ENCODE results near the gene SLC10A7. TPM values are rescaled to one million over a fixed set of nuclear protein-coding genes. Genes with fewer than 3 reads are reported as not detected.

Gene SLC10A7
- total RNA-seq, 1 donor from 2014 or later = 11.8 TPM

- H3K9me3 Mint-ChIP-seq (ENCODE audit: unreplicated experiment) = no peaks in the 10 kb centered on the region
- peaks cover 2% of the 10 kb centered on the region for H3K27me3 Mint-ChIP-seq (ENCODE audit: unreplicated experiment)
- no peak overlapping the region for H3K27ac Mint-ChIP-seq (ENCODE audit: unreplicated experiment)
- H3K4me3 Mint-ChIP-seq (ENCODE audit: unreplicated experiment) = no peak overlapping the region
- no peak for TF ChIP-seq CTCF (IDR thresholded peaks at IDR 0.05; ENCODE audit: unreplicated experiment)
- H3K4me1 Mint-ChIP-seq (ENCODE audit: unreplicated experiment) = peaks cover 12% of the 10 kb centered on the region
- no peaks in the 10 kb centered on the region for H3K36me3 Mint-ChIP-seq (ENCODE audit: low read depth, unreplicated experiment)
- no peak for DNase-seq (ENCODE audit: low spot score)
These were observed 266.3 kb downstream of the SLC10A7 start for GRCh38 chr4:146255463-146255862.

- H3K27me3 Mint-ChIP-seq (ENCODE audit: unreplicated experiment) = peaks cover 5% of the 10 kb centered on the region
- H3K36me3 Mint-ChIP-seq (ENCODE audit: low read depth, unreplicated experiment) = no peaks in the 10 kb centered on the region
- peaks cover 14% of the 10 kb centered on the region for H3K4me1 Mint-ChIP-seq (ENCODE audit: unreplicated experiment)
- DNase-seq (ENCODE audit: low spot score) = no peak
- no peaks in the 10 kb centered on the region for H3K9me3 Mint-ChIP-seq (ENCODE audit: unreplicated experiment)
- TF ChIP-seq CTCF (IDR thresholded peaks at IDR 0.05; ENCODE audit: unreplicated experiment) = no peak
- H3K4me3 Mint-ChIP-seq (ENCODE audit: unreplicated experiment) = no peak overlapping the region
- no peak overlapping the region for H3K27ac Mint-ChIP-seq (ENCODE audit: unreplicated experiment)
These were observed 268.6 kb downstream of the SLC10A7 start for GRCh38 chr4:146252969-146253611.

- H3K4me3 Mint-ChIP-seq (ENCODE audit: unreplicated experiment) = peak overlapping the region; percentile 12
- H3K36me3 Mint-ChIP-seq (ENCODE audit: low read depth, unreplicated experiment) = peaks cover 11% of the 10 kb centered on the region
- TF ChIP-seq CTCF (IDR thresholded peaks at IDR 0.05; ENCODE audit: unreplicated experiment) = no peak
- H3K4me1 Mint-ChIP-seq (ENCODE audit: unreplicated experiment) = peaks cover 23% of the 10 kb centered on the region
- no peak for DNase-seq (ENCODE audit: low spot score)
- H3K9me3 Mint-ChIP-seq (ENCODE audit: unreplicated experiment) = no peaks in the 10 kb centered on the region
- peaks cover 7% of the 10 kb centered on the region for H3K27me3 Mint-ChIP-seq (ENCODE audit: unreplicated experiment)
- no peak overlapping the region for H3K27ac Mint-ChIP-seq (ENCODE audit: unreplicated experiment)
These were observed 274.4 kb downstream of the SLC10A7 start for GRCh38 chr4:146247356-146247755.

GRCh38 chr4:146246381-146246780, 275.4 kb downstream of the SLC10A7 start:
- no peak for DNase-seq (ENCODE audit: low spot score)
- Mint-ChIP-seq H3K9me3 (ENCODE audit: unreplicated experiment) (no peaks in the 10 kb centered on the region), H3K27me3 (ENCODE audit: unreplicated experiment) (peaks cover 10% of the 10 kb centered on the region), H3K27ac (ENCODE audit: unreplicated experiment) (no peak overlapping the region), H3K4me1 (ENCODE audit: unreplicated experiment) (peaks cover 29% of the 10 kb centered on the region), H3K36me3 (ENCODE audit: low read depth, unreplicated experiment) (peaks cover 11% of the 10 kb centered on the region), H3K4me3 (ENCODE audit: unreplicated experiment) (no peak overlapping the region)
- TF ChIP-seq CTCF (IDR thresholded peaks at IDR 0.05; ENCODE audit: unreplicated experiment) = no peak

- Mint-ChIP-seq H3K4me1 (ENCODE audit: unreplicated experiment) (peaks cover 34% of the 10 kb centered on the region), H3K4me3 (ENCODE audit: unreplicated experiment) (no peak overlapping the region), H3K36me3 (ENCODE audit: low read depth, unreplicated experiment) (peaks cover 11% of the 10 kb centered on the region), H3K27me3 (ENCODE audit: unreplicated experiment) (peaks cover 10% of the 10 kb centered on the region), H3K27ac (ENCODE audit: unreplicated experiment) (no peak overlapping the region), H3K9me3 (ENCODE audit: unreplicated experiment) (no peaks in the 10 kb centered on the region)
- DNase-seq (ENCODE audit: low spot score) = no peak
- TF ChIP-seq CTCF (IDR thresholded peaks at IDR 0.05; ENCODE audit: unreplicated experiment) = no peak
These were observed 275.9 kb downstream of the SLC10A7 start for GRCh38 chr4:146245850-146246249.
